ENCODE measurements around the gene KIF7.

Gene KIF7

GRCh38 chr15:89648106-89649012 is 6.9 kb downstream of the KIF7 start:
- no peak for DNase-seq (ENCODE audit: low read depth)

- DNase-seq (ENCODE audit: low read depth), result peak; percentile 42
These were observed 7.9 kb downstream of the KIF7 start for GRCh38 chr15:89647191-89647851.

- no peak for DNase-seq (ENCODE audit: low read depth)
These were observed 8.7 kb downstream of the KIF7 start for GRCh38 chr15:89646416-89647141.

GRCh38 chr15:89645680-89646079 is 9.6 kb downstream of the KIF7 start:
- DNase-seq (ENCODE audit: low read depth), result no peak

- no peak for DNase-seq (ENCODE audit: low read depth)
These were observed 13.2 kb downstream of the KIF7 start for GRCh38 chr15:89642106-89642505.

GRCh38 chr15:89641053-89641452 is 14.2 kb downstream of the KIF7 start:
- DNase-seq (ENCODE audit: low read depth), result no peak

GRCh38 chr15:89640245-89640644 is 15.0 kb downstream of the KIF7 start:
- no peak for DNase-seq (ENCODE audit: low read depth)

GRCh38 chr15:89633585-89633984 is 21.7 kb downstream of the KIF7 start:
- no peak for DNase-seq (ENCODE audit: low read depth)

- DNase-seq (ENCODE audit: low read depth), result no peak
These were observed 22.5 kb downstream of the KIF7 start for GRCh38 chr15:89632563-89633430.

- no peak for DNase-seq (ENCODE audit: low read depth)
These were observed 23.4 kb downstream of the KIF7 start for GRCh38 chr15:89631902-89632264.

GRCh38 chr15:89630974-89631901 is 24.0 kb downstream of the KIF7 start:
- DNase-seq (ENCODE audit: low read depth), result no peak

- DNase-seq (ENCODE audit: low read depth), result no peak
These were observed 25.0 kb downstream of the KIF7 start for GRCh38 chr15:89630260-89630659.

GRCh38 chr15:89629829-89630228 is 25.4 kb downstream of the KIF7 start:
- no peak for DNase-seq (ENCODE audit: low read depth)

- no peak for DNase-seq (ENCODE audit: low read depth)
These were observed 26.2 kb downstream of the KIF7 start for GRCh38 chr15:89628806-89629715.

GRCh38 chr15:89628301-89628700 is 27.0 kb downstream of the KIF7 start:
- DNase-seq (ENCODE audit: low read depth), result no peak

- no peak for DNase-seq (ENCODE audit: low read depth)
These were observed 27.9 kb downstream of the KIF7 start for GRCh38 chr15:89627256-89627970.

- DNase-seq (ENCODE audit: low read depth), result no peak
These were observed 29.6 kb downstream of the KIF7 start for GRCh38 chr15:89625716-89626115.

- DNase-seq (ENCODE audit: low read depth), result no peak
These were observed 32.1 kb downstream of the KIF7 start for GRCh38 chr15:89623165-89623564.

GRCh38 chr15:89621547-89621946 is 33.7 kb downstream of the KIF7 start:
- DNase-seq (ENCODE audit: low read depth), result no peak

Data from activated gamma-delta T cell treated with anti-CD3 and anti-CD28 coated beads, Interleukin-2, amount 50 U/mL, for 16 hours (primary cell).